Measurements from ENCODE around the gene ARMH3. TPM values are rescaled to one million over a fixed set of nuclear protein-coding genes. Genes with fewer than 3 reads are reported as not detected.

The ARMH3 gene
- total RNA-seq, 1 experiment from 2014 or later, result 9.7 TPM

DNA sequence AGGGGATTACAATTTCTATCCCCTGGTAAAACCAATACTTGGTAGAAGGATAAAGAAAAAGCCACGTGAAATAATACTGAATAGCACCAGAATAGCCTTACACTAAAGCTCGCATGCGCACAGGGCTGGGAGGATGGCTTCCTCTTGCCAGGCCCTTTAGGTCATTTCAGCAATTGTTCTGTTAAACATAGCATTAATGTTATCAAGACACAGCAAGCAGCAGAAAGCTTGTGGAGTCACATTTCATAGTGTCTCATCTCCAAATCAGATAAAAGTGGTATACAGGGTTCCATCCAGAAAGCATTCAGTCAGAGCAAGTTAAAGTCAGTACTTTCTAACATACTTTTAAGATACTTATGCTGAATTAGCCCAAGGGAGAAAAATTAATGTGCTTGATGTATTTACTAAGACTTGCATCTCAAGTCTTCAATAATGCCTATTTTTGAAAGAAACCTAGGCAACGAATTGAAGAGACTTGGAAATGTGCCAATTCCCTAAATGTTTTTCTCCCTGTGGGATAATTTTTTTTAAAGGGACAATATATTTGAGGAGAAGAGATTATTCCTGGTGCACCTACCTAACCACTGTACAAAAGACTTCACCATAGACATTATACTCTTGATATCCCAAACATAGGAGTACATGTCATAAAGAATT lies 258.4 kb downstream of the ARMH3 start:
- no peak for TF ChIP-seq EZH2phosphoT487 (IDR thresholded peaks at IDR 0.05; ENCODE audit: borderline replicate concordance, low read length)
- TF ChIP-seq EZH2 (IDR thresholded peaks at IDR 0.05; ENCODE audit: low read length, unreplicated experiment), result no peak
- TF ChIP-seq, protein P1, sequence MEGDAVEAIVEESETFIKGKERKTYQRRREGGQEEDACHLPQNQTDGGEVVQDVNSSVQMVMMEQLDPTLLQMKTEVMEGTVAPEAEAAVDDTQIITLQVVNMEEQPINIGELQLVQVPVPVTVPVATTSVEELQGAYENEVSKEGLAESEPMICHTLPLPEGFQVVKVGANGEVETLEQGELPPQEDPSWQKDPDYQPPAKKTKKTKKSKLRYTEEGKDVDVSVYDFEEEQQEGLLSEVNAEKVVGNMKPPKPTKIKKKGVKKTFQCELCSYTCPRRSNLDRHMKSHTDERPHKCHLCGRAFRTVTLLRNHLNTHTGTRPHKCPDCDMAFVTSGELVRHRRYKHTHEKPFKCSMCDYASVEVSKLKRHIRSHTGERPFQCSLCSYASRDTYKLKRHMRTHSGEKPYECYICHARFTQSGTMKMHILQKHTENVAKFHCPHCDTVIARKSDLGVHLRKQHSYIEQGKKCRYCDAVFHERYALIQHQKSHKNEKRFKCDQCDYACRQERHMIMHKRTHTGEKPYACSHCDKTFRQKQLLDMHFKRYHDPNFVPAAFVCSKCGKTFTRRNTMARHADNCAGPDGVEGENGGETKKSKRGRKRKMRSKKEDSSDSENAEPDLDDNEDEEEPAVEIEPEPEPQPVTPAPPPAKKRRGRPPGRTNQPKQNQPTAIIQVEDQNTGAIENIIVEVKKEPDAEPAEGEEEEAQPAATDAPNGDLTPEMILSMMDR (conservative IDR thresholded peaks at IDR 0.05; ENCODE audit: low read depth, low read length), result no peak
- no peak overlapping the region for H3K4me3 ChIP-seq (ENCODE audit: low read length)
- H3K4me2 ChIP-seq (ENCODE audit: low read length), result no peak overlapping the region
- no peak overlapping the region for H3K27ac ChIP-seq (ENCODE audit: low read length)
- H3K36me3 ChIP-seq (ENCODE audit: low read depth, low read length), result peaks cover 58% of the 10 kb centered on the region
- no peak overlapping the region for H2AFZ ChIP-seq (ENCODE audit: low read length)
- BruUV-seq (replicated peaks), result no TSS peak
- no peaks in the 10 kb centered on the region for H3K9me3 ChIP-seq (ENCODE audit: low read length)
- DNase-seq, result no peak
- H3K79me2 ChIP-seq (ENCODE audit: low read length), result peaks cover 23% of the 10 kb centered on the region; the same call in 1 of the 2 replicates
- H3F3A ChIP-seq (ENCODE audit: low read length, unreplicated experiment), result no peaks in the 10 kb centered on the region
- intact Hi-C loops (cut with micrococcal nuclease), result no loop called here
- H3K9ac ChIP-seq (ENCODE audit: low read length), result no peak overlapping the region
- no peak for ATAC-seq
- ChIA-PET CTCF (interaction anchor here (0.6 kb wide), 1 partner anchor 255 kb away, joined by 5 read pairs; no protein-coding TSS in a partner anchor), POLR2A (ENCODE audit: unreplicated experiment) (no interaction called here)
- no peaks in the 10 kb centered on the region for H3K9me2 ChIP-seq (replicated peaks; ENCODE audit: low read length)
- H4K20me1 ChIP-seq (ENCODE audit: low read length), result 0 out of 2 replicates have a peak, but pooled peaks cover 3% of the 10 kb centered on the region
- H3K27me3 ChIP-seq (ENCODE audit: low read length), result no peaks in the 10 kb centered on the region
- H3K4me1 ChIP-seq (ENCODE audit: insufficient read depth, low read length), result no peaks in the 10 kb centered on the region

Other genes starting within 250 kb of the ARMH3 start
- gene OGA, start 237.7 kb downstream of the ARMH3 start, total RNA-seq (2014; rRNA removed), result 42.7 and 43.0 TPM in 2 replicates
- 0.46 and 1.5 TPM in 2 replicates for gene KCNIP2, start 212.4 kb downstream of the ARMH3 start, total RNA-seq (2014; rRNA removed)
- 24.0 and 26.8 TPM in 2 replicates for gene HPS6, start 9.2 kb upstream of the ARMH3 start, total RNA-seq (2014; rRNA removed)
- gene LDB1, start 64.2 kb upstream of the ARMH3 start, total RNA-seq (2014; rRNA removed), result 28.3 and 34.2 TPM in 2 replicates
- gene PPRC1, start 76.9 kb upstream of the ARMH3 start, total RNA-seq (2014; rRNA removed), result 27.6 and 31.3 TPM in 2 replicates
- 69.9 TPM in 2 replicates for gene NOLC1, start 96.2 kb upstream of the ARMH3 start, total RNA-seq (2014; rRNA removed)
- gene ELOVL3, start 170.1 kb upstream of the ARMH3 start, total RNA-seq (2014; rRNA removed), result 0.40 TPM in 2 replicates
- gene PITX3, start 185.3 kb upstream of the ARMH3 start, total RNA-seq (2014; rRNA removed), result not detected in 2 replicates
- gene GBF1, start 189.4 kb upstream of the ARMH3 start, total RNA-seq (2014; rRNA removed), result 25.2 and 31.3 TPM in 2 replicates

Data from PC-3 (cell line).